Fibroblast of skin of abdomen (primary cell): ENCODE measurements around the gene PRR23C. TPM values are rescaled to one million over a fixed set of nuclear protein-coding genes. Genes with fewer than 3 reads are reported as not detected.
"Not testable (repeated sequence)": the region's sequence is repeated elsewhere in the genome, so short reads cannot be mapped to it uniquely, and the experiment has no call there.

Experiments used
- DNase-seq: peaks from one replicate; pipeline ENCODE4 v3.0.0-alpha.2; 2013
- polyA plus RNA-seq, 2 experiments: library from polyadenylated mRNA; unstranded; fragments of 120-200 nt; gene quantifications; one replicate each; pipeline ENCODE4 v1.2.1, GENCODE V29; 2013; ENCODE audit not compliant: insufficient read length in 2 of 2

Gene PRR23C
- 0.04 TPM for polyA plus RNA-seq (2013, experiment 1 of 2; ENCODE audit: insufficient read length)
- 0.07 TPM for polyA plus RNA-seq (2013, experiment 2 of 2; ENCODE audit: insufficient read length)

DNA sequence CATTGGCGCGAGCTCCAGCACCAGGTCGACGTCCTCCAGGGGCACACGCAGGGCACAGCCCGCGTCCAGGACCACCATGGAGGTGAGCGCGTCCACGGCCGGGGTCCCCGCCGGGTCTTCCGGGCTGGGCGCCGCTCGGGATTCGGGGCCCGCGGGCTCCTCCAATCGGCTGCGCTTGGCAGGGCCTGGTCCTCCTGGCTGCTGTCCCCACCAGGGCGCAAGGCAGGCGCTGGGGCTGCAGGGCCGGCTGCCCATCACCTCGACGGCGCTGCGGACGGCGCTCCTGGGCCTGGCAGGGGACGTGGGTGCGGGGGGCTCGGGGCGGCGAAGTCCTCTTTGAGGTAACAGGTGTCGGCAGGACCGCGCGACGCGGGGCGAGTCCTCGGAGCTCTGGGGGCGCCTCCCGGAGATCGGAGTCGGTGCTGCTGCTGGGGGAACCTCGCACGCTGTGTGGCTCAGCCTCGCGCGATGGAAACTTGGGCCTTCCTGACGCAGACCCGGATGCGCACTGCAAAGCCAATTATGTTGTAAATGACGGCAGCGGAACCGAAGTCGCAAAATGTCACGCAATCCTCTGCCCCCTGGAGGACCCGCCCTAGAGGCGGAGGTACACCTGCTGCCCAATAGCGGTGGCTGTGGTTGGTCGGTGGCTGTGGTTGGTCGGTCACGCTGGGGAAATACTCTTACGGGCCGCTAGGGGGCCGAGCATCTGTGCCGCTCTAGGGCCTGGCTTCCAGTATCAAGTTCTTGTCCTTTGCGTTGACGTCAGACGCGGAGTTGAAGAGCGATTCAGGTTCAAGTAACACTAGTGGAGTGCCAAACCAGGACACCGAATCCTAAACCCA is at the start of gene PRR23C:
PRR23C (minus strand) TSS at position 527 of the 845 bp plus-strand sequence; CDS start at position 255, 272 bp downstream.
- DNase-seq, result no peak

DNA sequence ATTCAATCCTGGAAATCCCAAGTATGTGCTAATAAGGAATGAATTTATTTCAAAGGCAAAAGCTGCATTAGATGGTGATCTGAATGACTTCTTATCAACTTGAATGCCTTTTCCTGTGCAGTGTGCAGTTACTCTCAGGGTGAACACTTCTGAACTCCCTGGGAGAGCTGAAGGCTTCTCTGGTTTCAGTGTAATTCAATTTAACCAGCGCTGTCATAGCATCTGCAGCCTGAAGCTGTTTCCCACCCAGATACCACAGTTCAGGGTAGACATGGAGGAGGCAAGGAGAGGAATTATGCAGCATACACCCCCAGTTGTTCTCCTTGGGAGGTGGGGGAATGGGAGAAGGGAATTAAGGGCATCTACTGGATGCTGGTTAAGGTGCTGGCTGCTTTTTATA is 49.1 kb upstream of the PRR23C start:
- DNase-seq, result no peak

DNA sequence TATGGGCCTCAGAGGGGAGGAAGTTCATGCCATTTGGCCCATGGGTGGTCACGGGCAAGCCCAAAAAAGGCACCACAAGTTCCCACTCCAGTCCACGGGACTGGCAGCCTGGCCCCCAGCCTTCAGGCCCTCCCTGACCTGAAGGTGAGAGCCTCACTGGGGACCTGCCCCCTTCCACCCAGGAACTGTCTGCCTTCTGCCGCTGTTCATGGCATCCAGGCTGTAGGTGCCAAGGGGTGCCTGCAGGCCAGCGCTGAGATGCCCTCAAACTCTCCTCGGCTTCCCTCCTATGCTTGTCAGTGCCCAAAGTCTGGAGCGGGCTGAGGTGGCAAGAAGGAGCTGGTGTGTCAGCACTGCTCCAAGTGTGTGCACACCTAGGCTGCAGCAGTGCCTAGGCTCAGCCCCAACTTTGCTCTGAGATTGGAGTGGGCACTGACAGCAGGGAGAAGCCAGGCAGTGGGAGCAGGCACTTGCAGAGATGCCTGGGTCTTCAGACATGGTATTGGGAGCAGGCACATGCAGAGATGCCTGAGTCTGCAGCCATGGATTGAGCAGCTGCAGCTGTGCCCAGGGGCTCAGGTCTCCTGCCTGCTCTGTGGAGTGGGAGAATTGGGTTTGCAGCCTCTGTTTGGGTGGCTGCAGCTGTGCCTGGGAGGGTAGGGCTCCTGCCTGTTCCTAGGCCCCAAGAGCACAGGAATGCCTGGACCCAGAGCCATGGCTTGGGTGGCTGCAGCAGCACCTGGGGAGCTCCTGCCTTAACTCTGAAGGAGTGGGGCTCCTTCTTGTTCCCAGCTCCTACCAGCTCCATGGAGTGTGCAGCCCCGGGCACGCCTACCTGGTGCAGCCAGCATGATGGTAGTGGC is 44.0 kb upstream of the PRR23C start:
- no peak for DNase-seq

DNA sequence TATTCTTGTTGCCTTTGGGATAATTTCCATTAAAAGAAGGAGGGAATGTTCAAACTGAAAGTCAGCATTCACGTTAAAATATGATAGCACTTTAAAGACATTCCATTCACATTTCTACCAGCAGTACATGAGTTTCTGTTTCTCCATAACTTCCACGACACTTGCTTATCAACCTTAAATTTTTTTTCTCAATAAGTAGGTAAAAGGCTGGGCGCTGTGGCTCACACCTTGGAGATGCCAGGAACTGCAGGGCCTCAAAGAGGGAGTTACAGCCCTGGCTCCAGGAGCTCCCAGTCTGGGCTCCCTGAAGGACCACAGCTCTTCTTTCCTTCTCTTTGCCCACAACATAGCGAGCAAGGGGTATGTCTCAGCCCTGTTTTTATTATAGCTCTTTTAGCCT is 42.9 kb upstream of the PRR23C start:
- no peak for DNase-seq

DNA sequence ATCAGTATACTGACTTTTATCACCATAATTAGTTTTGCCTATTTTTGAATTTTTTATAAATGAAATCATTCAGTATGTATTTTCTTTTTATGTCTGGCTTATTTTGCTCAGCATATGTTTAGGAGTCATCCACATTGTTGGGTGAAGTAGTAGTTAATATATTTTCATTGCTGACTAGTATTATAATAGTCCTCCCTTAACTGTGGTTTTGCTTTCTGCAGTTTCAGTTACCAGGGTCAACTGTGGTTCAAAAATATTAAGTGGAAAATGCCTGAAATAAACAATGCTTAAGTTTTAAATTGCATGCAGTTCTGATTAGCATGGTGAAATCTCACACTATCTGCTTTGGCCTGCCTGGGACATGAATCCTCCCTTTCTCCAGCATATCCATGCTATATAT is 39.5 kb upstream of the PRR23C start:
- no peak for DNase-seq

DNA sequence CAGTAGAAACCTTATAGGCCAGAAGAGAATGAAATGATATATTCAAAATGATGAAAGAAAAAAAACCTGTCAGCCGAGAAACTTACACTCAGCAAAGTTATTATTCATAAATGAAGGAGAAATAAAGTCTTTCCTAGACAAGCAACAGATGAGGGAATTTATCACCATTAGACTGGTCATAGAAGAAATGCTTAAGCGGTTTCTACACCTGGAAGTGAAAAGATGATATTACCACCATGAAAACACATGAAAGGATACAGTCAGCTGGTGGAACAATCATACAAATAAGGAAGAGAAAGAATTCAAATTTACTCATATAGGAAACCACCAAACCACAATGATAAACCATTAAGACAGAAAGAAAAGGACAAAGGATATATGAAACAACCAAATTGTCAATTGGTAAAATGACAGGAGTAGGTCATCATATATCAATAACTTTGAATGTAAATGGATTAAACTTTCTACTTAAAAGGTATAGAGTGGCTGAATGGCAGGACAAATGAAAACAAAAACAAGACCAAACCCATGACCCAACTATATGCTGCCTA is 29.9 kb upstream of the PRR23C start:
- no peak for DNase-seq

DNA sequence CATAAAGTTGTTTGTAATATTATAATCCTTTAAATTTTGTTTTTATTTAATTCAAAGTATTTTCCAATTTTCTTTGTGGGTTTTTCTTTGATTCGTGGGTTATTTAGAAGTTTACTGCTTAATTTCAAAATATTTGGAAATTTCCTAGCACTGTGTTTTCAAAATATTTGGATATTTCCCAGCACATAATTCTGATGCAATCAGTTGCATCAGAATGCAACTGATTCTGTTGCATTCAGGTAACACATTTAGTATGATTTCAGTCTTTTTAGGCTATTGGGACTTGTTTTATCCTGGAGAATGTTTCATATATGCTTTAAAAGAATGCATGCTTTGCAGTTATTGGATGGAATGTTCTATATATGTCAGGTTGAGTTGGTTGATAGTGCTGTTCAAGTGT is 18.2 kb upstream of the PRR23C start:
- DNase-seq, result no peak

DNA sequence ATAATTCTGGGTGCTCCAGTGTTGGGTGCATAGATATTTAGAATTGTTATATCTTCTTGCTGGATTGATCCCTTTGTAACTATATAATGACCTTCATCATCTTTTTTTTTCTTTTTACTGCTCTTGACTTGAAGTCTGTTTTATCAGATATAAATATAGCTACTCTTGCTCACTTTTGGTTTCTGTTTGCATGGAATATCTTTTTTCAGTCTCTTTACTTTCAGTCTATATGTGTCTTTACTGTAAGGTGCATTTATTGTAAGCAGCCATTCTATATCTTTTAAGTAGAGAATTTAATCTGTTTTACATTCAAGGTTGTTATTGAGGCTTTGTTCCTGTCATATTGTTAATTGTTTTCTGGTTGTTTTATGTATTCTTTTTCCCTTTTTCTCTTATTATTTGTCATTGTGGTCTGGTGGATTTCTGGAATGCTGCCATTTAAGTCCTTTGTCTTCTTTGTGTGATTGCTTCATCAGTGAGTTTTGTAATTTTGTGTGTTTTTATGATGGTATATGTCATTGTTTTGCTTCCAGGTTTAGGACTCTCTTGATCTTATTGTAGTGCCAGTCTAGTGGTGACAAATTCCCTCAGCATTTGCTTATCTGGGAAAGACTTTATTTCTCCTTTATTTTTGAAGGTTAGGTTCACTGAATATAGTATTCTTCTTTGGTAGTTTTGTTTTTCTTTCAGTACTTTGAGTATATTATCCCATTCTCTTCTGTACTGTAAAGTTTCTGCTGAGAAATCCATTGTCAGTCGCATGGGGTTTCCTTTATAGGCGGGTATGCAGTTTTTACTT is 8.3 kb upstream of the PRR23C start:
- no peak for DNase-seq

DNA sequence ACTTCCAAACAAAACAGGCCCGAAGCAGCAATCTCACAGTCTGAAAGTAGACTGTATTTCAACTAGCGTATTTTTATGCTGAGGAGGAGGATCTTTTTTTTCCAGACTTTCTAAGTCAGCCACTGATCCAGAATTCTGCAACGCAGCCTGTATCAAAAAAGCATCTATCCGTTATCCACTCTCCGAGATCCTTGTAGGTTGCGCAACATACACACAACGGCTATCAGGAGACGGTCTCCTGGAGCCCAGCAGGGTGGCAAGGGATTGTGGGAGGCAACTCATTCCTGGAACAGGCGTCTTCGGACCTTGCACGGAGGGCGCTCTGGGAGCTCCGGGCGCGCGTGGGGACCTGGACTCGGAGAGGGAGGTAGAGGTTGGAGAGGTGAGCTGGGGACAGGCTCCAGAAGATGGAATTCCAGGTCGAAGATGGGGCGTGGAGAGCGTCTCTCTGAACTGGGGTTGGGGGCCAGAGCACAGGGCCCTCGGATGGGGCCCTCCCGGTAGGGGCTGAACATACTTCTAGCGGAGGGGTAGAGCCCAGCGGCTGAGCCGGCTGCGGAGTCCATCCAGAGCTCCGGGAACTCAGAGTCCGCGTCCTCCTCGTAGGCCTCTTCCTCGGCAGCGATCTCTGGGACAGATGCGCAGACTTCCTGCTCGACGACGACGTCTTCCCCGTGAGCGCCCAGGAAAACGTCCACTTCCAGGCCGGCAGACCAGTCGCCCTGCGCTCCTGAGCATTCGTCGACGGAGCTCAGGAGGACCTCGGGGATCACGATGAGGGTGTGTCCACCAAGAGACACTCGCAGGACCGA is 932 bp downstream of the PRR23C start:
- no peak for DNase-seq

DNA sequence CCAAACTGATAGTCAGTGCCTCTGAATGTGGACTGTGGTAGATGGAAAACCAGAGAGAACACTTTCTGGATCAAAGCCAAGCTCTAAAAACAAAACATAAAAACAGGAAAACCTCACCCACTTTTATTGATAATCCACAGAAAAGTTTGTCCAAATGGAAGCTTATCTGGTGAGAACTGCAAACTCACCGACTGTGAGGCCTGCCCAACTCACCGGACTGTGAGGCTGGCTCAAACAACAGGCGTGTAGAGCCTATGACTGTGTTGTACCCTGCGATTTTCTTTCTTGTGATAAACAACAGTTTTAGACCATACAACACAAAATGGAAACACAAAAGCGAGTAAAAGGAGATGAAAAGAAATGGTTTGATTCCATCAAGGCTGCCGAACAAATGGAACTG is 7.2 kb downstream of the PRR23C start:
- no peak for DNase-seq

DNA sequence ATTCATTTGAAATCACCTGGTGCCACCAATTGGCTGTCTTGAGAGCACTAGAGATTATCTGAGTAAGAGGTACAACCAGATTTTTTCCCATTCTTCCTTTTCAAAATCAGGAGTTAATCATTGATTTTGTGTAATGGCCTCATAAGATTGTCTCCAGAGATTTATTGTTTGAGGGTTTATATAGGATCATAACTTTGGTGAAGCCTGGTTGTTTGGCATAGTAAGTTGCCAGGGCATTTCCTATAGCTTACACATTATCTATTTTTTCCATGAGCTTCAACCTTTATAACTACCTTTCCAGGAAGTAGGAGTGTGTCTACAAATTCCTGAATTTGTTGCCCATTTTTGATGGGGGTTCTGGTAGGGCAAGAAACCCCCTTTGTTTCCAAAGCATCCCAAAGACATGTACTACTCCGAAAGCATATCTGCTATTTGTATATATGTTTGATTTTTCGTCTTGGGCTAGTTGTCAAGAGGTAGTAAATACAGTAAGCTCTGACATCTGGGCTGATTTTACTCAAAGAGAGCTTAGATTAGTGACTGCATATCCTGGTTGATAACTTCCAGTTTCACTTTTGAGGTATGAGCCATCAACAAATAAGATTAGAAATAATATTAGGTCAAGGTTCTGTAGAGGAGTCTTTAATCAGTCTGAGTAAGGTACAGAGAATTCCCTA is 12.2 kb downstream of the PRR23C start:
- DNase-seq, result no peak

DNA sequence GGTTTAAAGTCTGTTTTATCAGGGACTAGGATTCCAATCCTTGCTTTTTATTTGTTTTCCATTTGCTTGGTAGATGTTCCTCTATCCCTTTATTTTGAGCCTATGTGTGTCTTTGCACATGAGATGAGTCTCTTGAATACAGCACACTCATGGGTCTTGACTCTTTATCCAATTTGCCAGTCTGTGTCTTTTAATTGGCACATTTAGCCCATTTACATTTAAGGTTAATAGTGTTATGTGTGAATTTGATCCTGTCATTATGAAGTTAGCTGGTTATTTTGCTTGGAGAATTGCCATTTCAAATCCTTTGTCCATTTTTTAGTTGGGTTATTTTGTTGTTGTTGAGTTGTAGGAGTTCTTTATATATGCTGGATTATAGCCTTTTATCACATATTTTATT is 14.1 kb downstream of the PRR23C start:
- DNase-seq, result not testable (repeated sequence)

DNA sequence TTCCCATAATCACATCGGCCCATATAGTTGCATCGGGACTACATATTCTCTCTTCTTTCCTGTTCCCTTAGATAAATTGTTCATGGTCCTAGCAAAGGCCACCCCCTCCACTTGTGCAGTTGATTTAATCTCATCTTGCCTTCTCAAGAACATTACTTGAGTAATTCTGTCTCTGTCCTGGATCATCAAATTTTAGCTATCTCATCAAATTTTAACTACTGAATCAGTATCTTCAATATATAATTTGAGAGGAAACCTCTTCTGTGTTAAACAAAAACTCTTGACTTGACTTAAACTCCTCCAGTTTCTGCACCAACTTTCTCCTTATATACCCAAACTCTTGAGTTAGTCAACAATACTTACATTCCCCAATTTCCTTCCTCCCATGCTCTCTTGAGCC is 19.7 kb downstream of the PRR23C start:
- no peak for DNase-seq

DNA sequence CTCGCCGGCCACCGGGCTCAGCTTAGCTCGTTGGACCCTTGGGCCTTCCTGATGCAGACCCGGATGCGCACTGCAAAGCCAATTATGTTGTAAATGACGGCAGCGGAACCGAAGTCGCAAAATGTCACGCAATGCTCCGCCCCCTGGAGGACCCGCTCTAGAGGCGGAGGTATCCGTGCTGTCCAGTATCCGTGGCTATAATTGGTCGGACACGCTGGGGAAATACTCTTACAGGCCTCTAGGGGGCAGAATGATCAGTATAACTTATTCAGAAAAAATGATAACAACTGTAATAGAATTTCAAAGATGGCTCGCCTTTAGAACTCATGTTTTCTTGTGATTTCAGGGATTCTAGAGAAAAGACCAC is 23.8 kb downstream of the PRR23C start, which contains the start of gene PRR23B:
PRR23B (minus strand) TSS at position 59 of the 367 bp plus-strand sequence. CDS start 265 bp downstream, outside the sequence.
- no peak for DNase-seq

DNA sequence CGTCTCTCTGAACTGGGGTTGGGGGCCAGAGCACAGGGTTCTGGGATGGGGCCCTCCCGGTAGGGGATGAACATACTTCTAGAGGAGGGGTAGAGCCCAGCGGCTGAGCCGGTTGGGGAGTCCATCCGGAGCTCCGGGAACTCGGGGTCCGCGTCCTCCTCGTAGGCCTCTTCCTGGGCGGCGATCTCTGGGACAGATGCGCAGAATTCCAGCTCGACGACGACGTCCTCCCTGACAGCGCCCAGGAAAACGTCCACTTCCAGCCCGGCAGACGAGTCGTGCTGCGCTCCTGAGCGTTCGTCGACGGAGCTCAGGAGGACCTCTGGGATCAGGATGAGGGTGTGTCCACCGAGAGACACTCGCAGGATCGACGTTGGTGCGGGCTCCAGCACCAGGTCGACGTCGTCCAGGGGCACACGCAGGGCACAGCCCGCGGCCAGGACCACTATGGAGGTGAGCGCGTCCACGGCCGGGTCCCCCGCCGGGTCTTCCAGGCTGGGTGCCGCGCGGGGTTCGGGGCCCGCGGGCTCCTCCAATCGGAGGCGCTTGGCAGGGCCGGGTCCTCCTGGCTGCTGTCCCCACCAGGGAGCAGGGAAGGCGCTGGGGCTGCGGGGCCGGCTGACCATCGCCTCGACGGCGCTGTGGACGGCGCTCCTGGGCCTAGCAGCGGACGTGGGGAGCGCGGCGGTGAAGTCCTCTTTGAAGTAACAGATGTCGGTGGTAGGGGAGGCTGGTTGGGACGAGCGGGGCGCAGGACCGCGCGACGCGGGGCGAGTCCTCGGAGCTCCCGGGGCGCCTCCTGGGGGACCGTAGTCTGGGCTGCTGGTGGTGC is 24.4 kb downstream of the PRR23C start:
- no peak for DNase-seq

DNA sequence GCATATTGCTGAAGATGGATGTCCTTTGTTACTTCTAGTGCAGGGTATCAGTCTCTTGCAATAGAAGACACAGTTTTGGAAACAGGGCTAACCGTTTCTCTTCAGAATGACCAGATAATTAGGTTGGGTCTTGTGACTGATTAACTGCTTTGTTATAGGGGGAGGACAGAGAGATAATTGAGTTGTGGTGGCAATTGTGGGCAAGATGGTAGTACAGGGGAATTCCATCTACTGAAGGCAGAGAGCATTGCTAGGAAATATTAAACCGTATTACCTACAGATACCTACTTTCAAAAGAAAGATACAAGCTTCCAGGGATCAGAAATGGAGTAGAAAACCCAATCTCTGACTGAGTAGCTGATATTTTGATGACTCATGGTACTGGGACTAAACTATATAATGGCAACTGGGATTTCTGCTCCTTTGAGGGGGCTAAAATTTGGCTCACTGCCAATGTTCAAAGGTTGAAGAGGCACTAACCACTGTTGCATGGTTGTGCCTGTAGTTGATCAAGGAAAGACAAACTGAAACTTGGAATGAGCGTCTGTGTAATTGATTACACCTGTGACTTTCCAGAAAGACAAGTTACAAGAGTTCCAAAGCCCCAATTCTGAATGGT is 28.2 kb downstream of the PRR23C start:
- no peak for DNase-seq

DNA sequence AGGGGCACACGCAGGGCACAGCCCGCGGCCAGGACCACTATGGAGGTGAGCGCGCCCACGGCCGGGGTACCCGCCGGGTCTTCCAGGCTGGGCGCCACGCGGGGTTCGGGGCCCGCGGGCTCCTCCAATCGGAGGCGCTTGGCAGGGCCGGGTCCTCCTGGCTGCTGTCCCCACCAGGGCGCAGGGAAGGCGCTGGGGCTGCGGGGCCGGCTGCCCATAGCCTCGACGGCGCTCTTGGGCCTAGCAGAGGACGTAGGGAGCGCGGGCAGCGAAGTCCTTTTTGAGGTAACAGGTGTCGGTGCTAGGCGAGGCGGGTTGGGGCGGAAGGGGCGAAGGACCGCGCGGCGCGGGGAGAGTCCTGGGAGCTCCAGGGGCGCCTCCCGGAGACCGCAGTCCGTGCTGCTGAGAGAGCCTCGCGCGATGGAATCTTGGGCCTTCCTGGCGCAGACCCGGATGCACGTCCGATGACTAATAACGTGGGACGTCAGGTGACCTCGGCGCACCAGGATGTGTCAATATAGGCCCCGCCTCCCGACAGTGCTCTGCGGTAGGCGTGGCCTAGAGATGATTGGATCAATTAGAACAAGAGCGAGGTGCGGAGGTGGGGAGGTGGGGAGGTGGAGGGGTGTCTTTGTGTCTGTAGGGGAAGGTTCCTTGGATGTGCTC is 38.5 kb downstream of the PRR23C start, which contains the start of gene PRR23A:
PRR23A (minus strand) TSS at position 218 of the 666 bp plus-strand sequence; CDS start at position 218, 0 bp downstream.
- DNase-seq, result no peak

DNA sequence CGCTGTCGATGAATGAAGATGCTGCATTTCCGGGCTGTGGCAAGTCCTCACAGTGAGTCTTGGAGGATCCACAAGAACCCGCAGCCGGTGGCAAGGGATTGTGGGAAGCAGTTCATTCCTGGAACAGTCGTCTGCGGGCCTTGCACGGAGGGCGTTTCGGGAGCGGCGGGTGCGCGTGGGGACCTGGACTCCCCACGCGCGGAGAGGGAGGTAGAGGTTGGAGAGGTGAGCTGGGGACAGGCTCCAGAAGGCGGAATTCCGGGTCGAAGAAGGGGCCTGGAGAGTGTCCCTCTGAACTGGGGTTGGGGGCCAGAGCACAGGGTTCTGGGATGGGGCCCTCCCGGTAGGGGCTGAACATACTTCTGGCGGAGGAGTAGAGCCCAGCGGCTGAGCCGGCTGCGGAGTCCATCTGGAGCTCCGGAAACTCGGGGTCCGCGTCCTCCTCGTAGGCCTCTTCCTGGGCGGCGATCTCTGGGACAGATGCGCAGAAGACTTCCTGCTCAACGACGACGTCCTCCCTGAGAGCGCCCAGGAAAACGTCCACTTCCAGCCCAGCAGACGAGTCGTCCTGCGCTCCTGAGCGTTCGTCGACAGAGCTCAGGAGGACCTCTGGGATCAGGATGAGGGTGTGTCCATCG is 39.2 kb downstream of the PRR23C start:
- no peak for DNase-seq
